Testis (tissue), 2 donors: ENCODE measurements around the gene PDGFRB.

ENCODE experiments used
- CTCF ChIP-seq, 3 experiments: fragments of 450-650 bp in 2 of 3; fragments of 200-600 bp in 1 of 3; sonication (generic) in 1 of 3; IDR thresholded peaks; one replicate each; pipeline ENCODE4 v1.5.1; 2016 to 2019; ENCODE audit warnings: antibody characterized with exemption in 3 of 3, mild to moderate bottlenecking in 2 of 3, moderate library complexity in 1 of 3
- POLR2A ChIP-seq: fragments of 450-650 bp; IDR thresholded peaks from one replicate; pipeline ENCODE4 v1.6.1; 2017; ENCODE audit warnings: antibody characterized with exemption, mild to moderate bottlenecking, moderate library complexity

GRCh38 chr5:150112201-150113046, 43.2 kb downstream of the PDGFRB start:
- TF ChIP-seq CTCF (IDR thresholded peaks at IDR 0.05) (no peak), POLR2A (no peak)
